ENCODE results near the gene MTTP.

DNA sequence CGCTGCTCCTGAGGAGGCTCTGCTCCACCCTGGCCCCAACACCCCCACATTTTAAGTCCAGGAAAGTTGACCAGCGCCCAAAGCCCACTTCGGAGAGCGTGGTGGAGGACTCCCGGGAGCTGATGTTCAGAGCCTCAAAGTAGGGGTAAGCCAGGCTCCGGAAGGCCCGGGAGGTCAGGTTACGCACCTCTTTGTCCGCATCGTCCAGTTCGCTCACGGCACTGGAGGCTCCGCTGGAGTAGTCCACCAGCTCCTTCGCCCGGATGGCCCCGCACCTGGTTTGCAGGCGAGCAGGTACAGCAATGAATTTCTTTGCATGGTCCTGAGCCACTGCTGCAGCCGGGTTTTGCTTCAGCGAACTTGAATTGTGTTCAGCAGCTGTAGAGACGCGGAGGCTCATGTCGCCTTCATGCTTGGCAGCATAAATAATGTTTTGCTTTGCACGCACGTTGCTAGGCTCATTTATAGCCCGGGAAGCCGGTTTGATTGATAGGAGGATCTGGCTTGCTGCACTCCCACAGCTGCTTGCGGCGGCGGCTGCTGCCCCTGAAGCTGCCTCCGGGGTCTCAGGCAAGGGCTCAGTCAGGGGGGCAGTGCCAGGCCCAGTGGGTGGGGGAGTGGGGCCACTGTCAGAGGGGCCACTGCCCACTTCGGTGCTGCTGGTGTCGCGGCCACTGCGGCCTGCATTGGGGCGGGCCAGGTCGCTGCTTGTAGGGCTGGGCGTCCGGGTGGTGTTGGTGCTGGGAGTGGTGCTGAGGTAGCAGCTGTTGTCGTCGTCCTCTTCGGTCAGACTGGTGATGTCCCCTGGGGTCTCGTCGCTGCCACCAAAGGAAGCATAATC, 78.2 kb downstream of the MTTP start:
- TF ChIP-seq, protein P1, sequence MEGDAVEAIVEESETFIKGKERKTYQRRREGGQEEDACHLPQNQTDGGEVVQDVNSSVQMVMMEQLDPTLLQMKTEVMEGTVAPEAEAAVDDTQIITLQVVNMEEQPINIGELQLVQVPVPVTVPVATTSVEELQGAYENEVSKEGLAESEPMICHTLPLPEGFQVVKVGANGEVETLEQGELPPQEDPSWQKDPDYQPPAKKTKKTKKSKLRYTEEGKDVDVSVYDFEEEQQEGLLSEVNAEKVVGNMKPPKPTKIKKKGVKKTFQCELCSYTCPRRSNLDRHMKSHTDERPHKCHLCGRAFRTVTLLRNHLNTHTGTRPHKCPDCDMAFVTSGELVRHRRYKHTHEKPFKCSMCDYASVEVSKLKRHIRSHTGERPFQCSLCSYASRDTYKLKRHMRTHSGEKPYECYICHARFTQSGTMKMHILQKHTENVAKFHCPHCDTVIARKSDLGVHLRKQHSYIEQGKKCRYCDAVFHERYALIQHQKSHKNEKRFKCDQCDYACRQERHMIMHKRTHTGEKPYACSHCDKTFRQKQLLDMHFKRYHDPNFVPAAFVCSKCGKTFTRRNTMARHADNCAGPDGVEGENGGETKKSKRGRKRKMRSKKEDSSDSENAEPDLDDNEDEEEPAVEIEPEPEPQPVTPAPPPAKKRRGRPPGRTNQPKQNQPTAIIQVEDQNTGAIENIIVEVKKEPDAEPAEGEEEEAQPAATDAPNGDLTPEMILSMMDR (conservative IDR thresholded peaks at IDR 0.05): no peak
- no peak for TF ChIP-seq ZFX (IDR thresholded peaks at IDR 0.05)
